ENCODE results near the gene COBL.

COBL gene

GRCh38 chr7:51275532-51275931 lies 41.1 kb downstream of the COBL start:
- no peak for DNase-seq (ENCODE audit: low read depth)

- no peak for DNase-seq (ENCODE audit: low read depth)
Measured at GRCh38 chr7:51274955-51275354, 41.7 kb downstream of the COBL start.

GRCh38 chr7:51274001-51274400 lies 42.6 kb downstream of the COBL start:
- DNase-seq (ENCODE audit: low read depth), result no peak

- no peak for DNase-seq (ENCODE audit: low read depth)
Measured at GRCh38 chr7:51273360-51273759, 43.2 kb downstream of the COBL start.

GRCh38 chr7:51270965-51271364 lies 45.6 kb downstream of the COBL start:
- DNase-seq (ENCODE audit: low read depth), result no peak

- no peak for DNase-seq (ENCODE audit: low read depth)
Measured at GRCh38 chr7:51269911-51270310, 46.7 kb downstream of the COBL start.

- no peak for DNase-seq (ENCODE audit: low read depth)
Measured at GRCh38 chr7:51269321-51269720, 47.3 kb downstream of the COBL start.

- no peak for DNase-seq (ENCODE audit: low read depth)
Measured at GRCh38 chr7:51268859-51269258, 47.8 kb downstream of the COBL start.

GRCh38 chr7:51267169-51267568 lies 49.4 kb downstream of the COBL start:
- no peak for DNase-seq (ENCODE audit: low read depth)

GRCh38 chr7:51265066-51265907 lies 51.3 kb downstream of the COBL start:
- no peak for DNase-seq (ENCODE audit: low read depth)

- DNase-seq (ENCODE audit: low read depth), result no peak
Measured at GRCh38 chr7:51263631-51264484, 52.8 kb downstream of the COBL start.

- DNase-seq (ENCODE audit: low read depth), result no peak
Measured at GRCh38 chr7:51262796-51263531, 53.6 kb downstream of the COBL start.

- no peak for DNase-seq (ENCODE audit: low read depth)
Measured at GRCh38 chr7:51261950-51262795, 54.4 kb downstream of the COBL start.

GRCh38 chr7:51261117-51261835 lies 55.3 kb downstream of the COBL start:
- no peak for DNase-seq (ENCODE audit: low read depth)

GRCh38 chr7:51260516-51260915 lies 56.1 kb downstream of the COBL start:
- DNase-seq (ENCODE audit: low read depth), result no peak

- DNase-seq (ENCODE audit: low read depth), result no peak
Measured at GRCh38 chr7:51259766-51260165, 56.8 kb downstream of the COBL start.

- DNase-seq (ENCODE audit: low read depth), result no peak
Measured at GRCh38 chr7:51256916-51257315, 59.7 kb downstream of the COBL start.

GRCh38 chr7:51256209-51256781 lies 60.3 kb downstream of the COBL start:
- DNase-seq (ENCODE audit: low read depth), result no peak

- no peak for DNase-seq (ENCODE audit: low read depth)
Measured at GRCh38 chr7:51255536-51256208, 60.9 kb downstream of the COBL start.

GRCh38 chr7:51255036-51255435 lies 61.6 kb downstream of the COBL start:
- DNase-seq (ENCODE audit: low read depth), result no peak

Data from activated gamma-delta T cell treated with anti-CD3 and anti-CD28 coated beads, Interleukin-2, amount 50 U/mL, for 16 hours (primary cell).